Measurements from ENCODE around the gene TDRD10.

DNA sequence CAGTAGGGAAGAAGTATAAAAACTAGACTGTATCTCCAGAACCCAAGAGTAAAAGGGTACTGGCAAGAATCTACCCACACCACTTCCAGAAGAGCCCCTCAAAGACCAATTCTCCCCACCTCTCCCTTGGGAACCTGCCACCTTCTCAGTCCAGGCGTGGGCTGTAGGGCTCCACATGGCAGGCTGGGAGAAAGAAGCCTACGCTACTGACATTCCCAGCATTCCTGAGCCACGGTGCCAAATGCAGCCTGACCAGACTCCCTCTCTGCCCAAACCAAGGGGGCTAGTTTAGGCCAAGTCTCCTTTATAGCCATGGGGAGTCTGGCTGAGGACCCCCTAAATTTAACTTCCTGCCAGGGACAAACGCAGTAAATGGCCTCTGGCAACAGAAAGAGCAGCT lies 54.4 kb downstream of the TDRD10 start:
- no peak for TF ChIP-seq POLR2A (IDR thresholded peaks at IDR 0.05)
- TF ChIP-seq, protein P1, sequence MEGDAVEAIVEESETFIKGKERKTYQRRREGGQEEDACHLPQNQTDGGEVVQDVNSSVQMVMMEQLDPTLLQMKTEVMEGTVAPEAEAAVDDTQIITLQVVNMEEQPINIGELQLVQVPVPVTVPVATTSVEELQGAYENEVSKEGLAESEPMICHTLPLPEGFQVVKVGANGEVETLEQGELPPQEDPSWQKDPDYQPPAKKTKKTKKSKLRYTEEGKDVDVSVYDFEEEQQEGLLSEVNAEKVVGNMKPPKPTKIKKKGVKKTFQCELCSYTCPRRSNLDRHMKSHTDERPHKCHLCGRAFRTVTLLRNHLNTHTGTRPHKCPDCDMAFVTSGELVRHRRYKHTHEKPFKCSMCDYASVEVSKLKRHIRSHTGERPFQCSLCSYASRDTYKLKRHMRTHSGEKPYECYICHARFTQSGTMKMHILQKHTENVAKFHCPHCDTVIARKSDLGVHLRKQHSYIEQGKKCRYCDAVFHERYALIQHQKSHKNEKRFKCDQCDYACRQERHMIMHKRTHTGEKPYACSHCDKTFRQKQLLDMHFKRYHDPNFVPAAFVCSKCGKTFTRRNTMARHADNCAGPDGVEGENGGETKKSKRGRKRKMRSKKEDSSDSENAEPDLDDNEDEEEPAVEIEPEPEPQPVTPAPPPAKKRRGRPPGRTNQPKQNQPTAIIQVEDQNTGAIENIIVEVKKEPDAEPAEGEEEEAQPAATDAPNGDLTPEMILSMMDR (IDR thresholded peaks at IDR 0.05 in 8 of 11, conservative IDR thresholded peaks at IDR 0.05 in 3 of 11): no peak

All from spleen (tissue), 7 donors.